GM19397 (cell line): ENCODE data around the gene KCNQ1OT1.

Source experiments
- ATAC-seq: cut with Tn5 transposase; IDR thresholded peaks from one replicate; pipeline ENCODE4 v1.9.1; 2021; ENCODE audit warnings: mild to moderate bottlenecking, moderate library complexity; ENCODE audit not compliant: unreplicated experiment

Gene KCNQ1OT1

GRCh38 chr11:2586087-2586792 lies 113.6 kb downstream of the KCNQ1OT1 start:
- ATAC-seq = no peak

- no peak for ATAC-seq
These were observed 114.2 kb downstream of the KCNQ1OT1 start for GRCh38 chr11:2585566-2586086.

GRCh38 chr11:2584812-2585565 lies 114.8 kb downstream of the KCNQ1OT1 start:
- no peak for ATAC-seq

GRCh38 chr11:2584434-2584811 lies 115.4 kb downstream of the KCNQ1OT1 start:
- no peak for ATAC-seq

- ATAC-seq = no peak
These were observed 116.2 kb downstream of the KCNQ1OT1 start for GRCh38 chr11:2583605-2583958.

- no peak for ATAC-seq
These were observed 116.7 kb downstream of the KCNQ1OT1 start for GRCh38 chr11:2582946-2583604.

- no peak for ATAC-seq
These were observed 117.3 kb downstream of the KCNQ1OT1 start for GRCh38 chr11:2582351-2582945.

- no peak for ATAC-seq
These were observed 117.9 kb downstream of the KCNQ1OT1 start for GRCh38 chr11:2581931-2582350.

- no peak for ATAC-seq
These were observed 118.5 kb downstream of the KCNQ1OT1 start for GRCh38 chr11:2581151-2581930.

GRCh38 chr11:2580571-2581001 lies 119.2 kb downstream of the KCNQ1OT1 start:
- no peak for ATAC-seq

GRCh38 chr11:2580061-2580421 lies 119.8 kb downstream of the KCNQ1OT1 start:
- no peak for ATAC-seq

- no peak for ATAC-seq
These were observed 120.3 kb downstream of the KCNQ1OT1 start for GRCh38 chr11:2579315-2580060.

- no peak for ATAC-seq
These were observed 120.9 kb downstream of the KCNQ1OT1 start for GRCh38 chr11:2578929-2579270.

- no peak for ATAC-seq
These were observed 121.5 kb downstream of the KCNQ1OT1 start for GRCh38 chr11:2577991-2578928.

GRCh38 chr11:2577031-2577990 lies 122.5 kb downstream of the KCNQ1OT1 start:
- no peak for ATAC-seq

- ATAC-seq = no peak
These were observed 123.2 kb downstream of the KCNQ1OT1 start for GRCh38 chr11:2576549-2576948.

GRCh38 chr11:2576111-2576510 lies 123.7 kb downstream of the KCNQ1OT1 start:
- no peak for ATAC-seq

- ATAC-seq = no peak
These were observed 124.2 kb downstream of the KCNQ1OT1 start for GRCh38 chr11:2575591-2576051.
